Measurements from ENCODE around the gene ZSCAN22. TPM values are rescaled to one million over a fixed set of nuclear protein-coding genes. Genes with fewer than 3 reads are reported as not detected.

Gene ZSCAN22
- total RNA-seq, 1 donor from 2014 or later: 3.2 TPM

DNA sequence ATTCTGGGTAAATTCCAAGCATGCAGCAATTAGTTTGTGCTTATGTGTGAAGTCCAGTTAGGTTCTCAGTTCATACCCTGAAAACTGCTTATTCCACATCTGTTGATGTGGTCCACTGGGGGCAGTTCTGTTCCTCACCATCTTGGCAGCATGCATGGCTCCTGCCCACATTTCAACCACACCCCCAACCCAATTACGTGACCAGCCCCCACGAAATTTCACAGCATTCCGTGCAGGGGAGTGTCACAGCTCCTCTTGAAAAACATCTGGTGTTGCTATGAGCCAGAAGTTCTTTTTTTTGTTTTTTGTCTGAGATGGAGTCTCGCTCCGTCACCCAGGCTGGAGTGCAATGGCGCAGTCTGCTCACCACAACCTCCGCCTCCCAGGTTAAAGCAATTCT, 30.7 kb upstream of the ZSCAN22 start:
- Mint-ChIP-seq H3K4me3 (ENCODE audit: unreplicated experiment) (peak overlapping the region; percentile 57), H3K36me3 (ENCODE audit: low read depth, unreplicated experiment) (peaks cover 63% of the 10 kb centered on the region), H3K27me3 (ENCODE audit: unreplicated experiment) (no peaks in the 10 kb centered on the region), H3K27ac (ENCODE audit: unreplicated experiment) (no peak overlapping the region), H3K4me1 (ENCODE audit: unreplicated experiment) (no peaks in the 10 kb centered on the region), H3K9me3 (ENCODE audit: unreplicated experiment) (no peaks in the 10 kb centered on the region)
- DNase-seq (ENCODE audit: low spot score): no peak
- TF ChIP-seq, protein P1, sequence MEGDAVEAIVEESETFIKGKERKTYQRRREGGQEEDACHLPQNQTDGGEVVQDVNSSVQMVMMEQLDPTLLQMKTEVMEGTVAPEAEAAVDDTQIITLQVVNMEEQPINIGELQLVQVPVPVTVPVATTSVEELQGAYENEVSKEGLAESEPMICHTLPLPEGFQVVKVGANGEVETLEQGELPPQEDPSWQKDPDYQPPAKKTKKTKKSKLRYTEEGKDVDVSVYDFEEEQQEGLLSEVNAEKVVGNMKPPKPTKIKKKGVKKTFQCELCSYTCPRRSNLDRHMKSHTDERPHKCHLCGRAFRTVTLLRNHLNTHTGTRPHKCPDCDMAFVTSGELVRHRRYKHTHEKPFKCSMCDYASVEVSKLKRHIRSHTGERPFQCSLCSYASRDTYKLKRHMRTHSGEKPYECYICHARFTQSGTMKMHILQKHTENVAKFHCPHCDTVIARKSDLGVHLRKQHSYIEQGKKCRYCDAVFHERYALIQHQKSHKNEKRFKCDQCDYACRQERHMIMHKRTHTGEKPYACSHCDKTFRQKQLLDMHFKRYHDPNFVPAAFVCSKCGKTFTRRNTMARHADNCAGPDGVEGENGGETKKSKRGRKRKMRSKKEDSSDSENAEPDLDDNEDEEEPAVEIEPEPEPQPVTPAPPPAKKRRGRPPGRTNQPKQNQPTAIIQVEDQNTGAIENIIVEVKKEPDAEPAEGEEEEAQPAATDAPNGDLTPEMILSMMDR (IDR thresholded peaks at IDR 0.05; ENCODE audit: unreplicated experiment): no peak

DNA sequence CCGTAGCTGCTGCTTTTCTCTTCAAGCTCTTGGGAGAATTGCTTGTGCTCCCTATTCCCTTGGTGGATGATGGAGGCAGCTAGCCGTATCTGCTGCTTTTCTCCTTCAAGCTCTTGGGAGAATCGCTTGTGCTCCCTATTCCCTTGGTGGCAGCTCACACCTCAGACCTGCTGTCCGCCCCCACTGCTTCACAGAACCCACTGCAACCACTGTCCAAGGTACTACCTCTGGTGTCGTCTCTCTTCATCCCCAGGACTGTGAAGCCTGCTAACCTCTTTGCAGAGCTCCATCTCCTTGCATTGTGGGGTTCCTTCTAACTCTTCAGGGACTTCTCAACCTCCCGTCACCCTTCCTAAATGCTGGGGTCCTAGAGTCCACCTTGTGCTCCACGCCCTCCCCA, 26.2 kb upstream of the ZSCAN22 start:
- Mint-ChIP-seq H3K27me3 (ENCODE audit: unreplicated experiment) (peaks cover 9% of the 10 kb centered on the region), H3K27ac (ENCODE audit: unreplicated experiment) (no peak overlapping the region), H3K4me1 (ENCODE audit: unreplicated experiment) (peaks cover 10% of the 10 kb centered on the region), H3K4me3 (ENCODE audit: unreplicated experiment) (peak overlapping the region; percentile 65), H3K9me3 (ENCODE audit: unreplicated experiment) (no peaks in the 10 kb centered on the region), H3K36me3 (ENCODE audit: low read depth, unreplicated experiment) (peaks cover 33% of the 10 kb centered on the region)
- no peak for DNase-seq (ENCODE audit: low spot score)
- TF ChIP-seq, protein P1 (IDR thresholded peaks at IDR 0.05; ENCODE audit: unreplicated experiment): no peak

DNA sequence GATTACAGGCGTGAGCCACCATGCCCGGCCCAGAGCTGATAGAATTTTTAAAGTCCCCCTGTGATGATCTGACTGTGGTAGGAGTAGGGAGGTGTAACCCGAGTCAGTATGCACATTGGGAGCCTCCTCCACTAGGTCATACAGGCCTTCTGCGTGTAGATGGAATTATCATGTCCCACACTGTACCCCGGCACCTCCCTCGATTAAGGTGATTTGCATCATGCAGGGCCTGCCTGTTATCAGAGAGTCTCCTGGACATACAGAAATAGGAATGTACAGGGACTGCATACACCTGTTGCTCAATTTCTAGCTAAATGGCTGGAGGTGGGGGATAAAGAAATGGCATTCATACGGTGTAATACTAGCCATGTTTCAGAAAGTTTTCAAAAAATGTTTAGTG, 22.5 kb upstream of the ZSCAN22 start:
- TF ChIP-seq, protein P1 (IDR thresholded peaks at IDR 0.05; ENCODE audit: unreplicated experiment): no peak
- H3K27me3 Mint-ChIP-seq (ENCODE audit: unreplicated experiment): peaks cover 11% of the 10 kb centered on the region
- peak overlapping the region; percentile 100 for H3K4me3 Mint-ChIP-seq (ENCODE audit: unreplicated experiment)
- H3K9me3 Mint-ChIP-seq (ENCODE audit: unreplicated experiment): no peaks in the 10 kb centered on the region
- peaks cover 45% of the 10 kb centered on the region for H3K36me3 Mint-ChIP-seq (ENCODE audit: low read depth, unreplicated experiment)
- DNase-seq (ENCODE audit: low spot score): no peak
- peak overlapping the region; percentile 100 for H3K27ac Mint-ChIP-seq (ENCODE audit: unreplicated experiment)
- H3K4me1 Mint-ChIP-seq (ENCODE audit: unreplicated experiment): peaks cover 23% of the 10 kb centered on the region

GRCh38 chr19:58304748-58305064, 22.1 kb upstream of the ZSCAN22 start:
- peaks cover 43% of the 10 kb centered on the region for H3K36me3 Mint-ChIP-seq (ENCODE audit: low read depth, unreplicated experiment)
- peak overlapping the region; percentile 100 for H3K4me3 Mint-ChIP-seq (ENCODE audit: unreplicated experiment)
- H3K9me3 Mint-ChIP-seq (ENCODE audit: unreplicated experiment): no peaks in the 10 kb centered on the region
- H3K27ac Mint-ChIP-seq (ENCODE audit: unreplicated experiment): peak overlapping the region; percentile 100
- peaks cover 11% of the 10 kb centered on the region for H3K27me3 Mint-ChIP-seq (ENCODE audit: unreplicated experiment)
- DNase-seq (ENCODE audit: low spot score): no peak
- H3K4me1 Mint-ChIP-seq (ENCODE audit: unreplicated experiment): peaks cover 23% of the 10 kb centered on the region
- TF ChIP-seq, protein P1 (IDR thresholded peaks at IDR 0.05; ENCODE audit: unreplicated experiment): no peak

DNA sequence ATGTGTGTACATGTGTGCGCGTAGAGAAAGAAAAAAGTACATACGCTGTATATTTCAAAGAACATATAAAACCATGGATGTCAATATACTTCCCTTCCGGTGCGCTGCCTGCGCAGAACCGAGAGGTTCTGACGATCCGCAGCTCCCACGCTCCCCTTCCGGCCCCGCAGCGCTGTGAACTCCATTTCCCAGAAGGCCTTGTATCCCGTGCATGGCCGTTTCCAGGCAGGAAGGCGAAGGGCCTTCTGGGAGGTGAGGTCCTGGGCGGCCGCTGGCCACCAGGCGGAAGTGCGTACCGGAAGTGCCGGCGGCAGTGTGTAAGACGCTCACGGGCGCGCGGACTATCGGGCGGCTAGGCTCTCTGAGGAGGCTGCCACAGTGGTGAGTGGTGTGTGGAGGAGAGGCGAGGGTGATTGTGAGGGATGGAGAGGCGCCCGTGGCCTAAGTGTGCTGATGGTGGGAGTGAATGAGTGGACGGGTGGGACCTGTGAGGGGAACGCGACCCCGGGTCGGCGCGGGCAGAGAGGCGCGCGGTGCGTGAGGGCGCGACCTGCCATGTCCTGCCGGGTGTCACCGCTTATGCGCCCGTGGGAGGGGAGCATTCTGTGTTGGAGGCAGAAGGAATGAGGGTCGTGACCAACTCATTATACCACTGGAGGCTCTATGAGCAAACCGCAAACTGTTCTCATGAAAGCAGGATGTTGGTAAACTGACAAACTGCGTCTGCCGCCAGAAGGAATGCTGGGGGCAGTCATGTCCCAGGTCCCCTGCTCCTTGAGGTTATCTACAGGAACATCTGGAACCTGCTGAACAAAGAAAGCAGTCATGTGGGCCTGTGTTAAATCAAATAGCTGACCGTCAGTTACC, 21.5 kb upstream of the ZSCAN22 start, which contains the start of gene ERVK3-1:
Gene ERVK3-1 (plus strand): TSS at position 313 of the 867 bp plus-strand sequence. CDS start 6,792 bp downstream, outside the sequence.
- peak; percentile 91 for DNase-seq (ENCODE audit: low spot score)
- Mint-ChIP-seq H3K27ac (ENCODE audit: unreplicated experiment) (peak within 1 kb of the TSS; percentile 100), H3K4me3 (ENCODE audit: unreplicated experiment) (peak within 1 kb of the TSS; percentile 100), H3K9me3 (ENCODE audit: unreplicated experiment) (no peaks in the 10 kb centered on the region), H3K27me3 (ENCODE audit: unreplicated experiment) (peaks cover 11% of the 10 kb centered on the region), H3K4me1 (ENCODE audit: unreplicated experiment) (peaks cover 26% of the 10 kb centered on the region), H3K36me3 (ENCODE audit: low read depth, unreplicated experiment) (peaks cover 39% of the 10 kb centered on the region)
- TF ChIP-seq, protein P1 (IDR thresholded peaks at IDR 0.05; ENCODE audit: unreplicated experiment): no peak
